NCI-H446 (cell line): ENCODE results near the gene OR52K1.
"Not testable (repeated sequence)": the region's sequence is repeated elsewhere in the genome, so short reads cannot be mapped to it uniquely, and the experiment has no call there.

Source experiments
- DNase-seq, 2 experiments: peaks; one replicate each; lab custom pipeline; 2025; lab: John Stamatoyannopoulos, UW

Gene OR52K1

GRCh38 chr11:4491878-4492606 is 9.6 kb downstream of the OR52K1 start:
- no peak for DNase-seq

DNA sequence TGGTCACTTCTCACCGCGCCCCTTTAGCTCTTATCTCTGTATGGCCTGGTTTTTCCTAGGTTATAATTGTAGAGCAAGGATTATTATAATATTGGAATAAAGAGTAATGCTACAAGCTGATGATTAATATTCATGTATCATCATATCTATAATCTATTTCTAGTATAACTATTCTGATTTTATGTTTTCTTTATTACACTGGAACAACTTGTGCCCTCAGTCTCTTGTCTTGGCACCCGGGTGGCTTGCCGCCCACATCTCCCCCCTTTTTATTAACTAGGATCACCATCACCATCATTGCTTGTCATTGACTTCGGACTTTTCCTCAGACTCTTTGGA is 11.0 kb downstream of the OR52K1 start:
- no peak for DNase-seq

GRCh38 chr11:4495487-4495886 is 13.0 kb downstream of the OR52K1 start:
- DNase-seq, result no peak

DNA sequence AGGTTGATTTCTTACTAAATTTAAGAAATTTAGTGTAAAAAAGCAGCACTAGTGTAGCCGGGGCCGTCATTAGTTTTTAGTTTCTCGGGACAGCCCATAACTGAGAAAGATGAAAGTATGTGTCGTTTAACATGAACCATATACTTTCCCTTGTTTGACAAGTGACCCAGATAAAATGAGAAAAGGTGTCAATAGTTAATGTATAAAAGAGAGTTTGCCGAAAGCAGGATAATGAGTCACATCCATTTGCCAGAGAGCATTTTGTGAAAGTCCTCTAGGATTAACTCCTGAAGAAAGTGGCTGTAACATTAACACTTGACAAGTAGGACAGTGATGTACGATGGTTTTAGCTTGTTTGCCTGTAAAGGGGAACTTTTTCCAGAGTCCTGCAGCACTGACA is 13.5 kb downstream of the OR52K1 start:
- DNase-seq, result no peak

- DNase-seq, result no peak
These were observed 14.3 kb downstream of the OR52K1 start for GRCh38 chr11:4496557-4497248.

DNA sequence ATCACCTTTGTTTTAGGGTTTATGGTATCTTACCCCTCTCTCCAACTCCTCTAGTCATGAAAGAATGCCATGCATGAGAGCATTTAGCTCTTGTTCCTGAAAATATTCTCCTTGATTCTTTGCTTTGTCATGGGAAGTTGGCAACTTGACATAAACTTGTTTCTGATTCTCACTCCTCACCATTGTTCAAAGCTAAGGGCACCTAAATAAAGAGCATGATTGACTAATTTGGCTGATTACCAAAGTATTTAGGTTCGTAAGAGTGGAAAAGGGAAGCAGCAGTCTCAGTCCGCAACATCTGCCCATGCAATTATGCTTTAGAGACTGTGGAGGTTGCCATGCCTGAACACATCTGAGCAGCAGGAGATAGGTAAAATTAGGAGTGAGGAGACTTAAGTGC is 26.4 kb downstream of the OR52K1 start:
- no peak for DNase-seq

DNA sequence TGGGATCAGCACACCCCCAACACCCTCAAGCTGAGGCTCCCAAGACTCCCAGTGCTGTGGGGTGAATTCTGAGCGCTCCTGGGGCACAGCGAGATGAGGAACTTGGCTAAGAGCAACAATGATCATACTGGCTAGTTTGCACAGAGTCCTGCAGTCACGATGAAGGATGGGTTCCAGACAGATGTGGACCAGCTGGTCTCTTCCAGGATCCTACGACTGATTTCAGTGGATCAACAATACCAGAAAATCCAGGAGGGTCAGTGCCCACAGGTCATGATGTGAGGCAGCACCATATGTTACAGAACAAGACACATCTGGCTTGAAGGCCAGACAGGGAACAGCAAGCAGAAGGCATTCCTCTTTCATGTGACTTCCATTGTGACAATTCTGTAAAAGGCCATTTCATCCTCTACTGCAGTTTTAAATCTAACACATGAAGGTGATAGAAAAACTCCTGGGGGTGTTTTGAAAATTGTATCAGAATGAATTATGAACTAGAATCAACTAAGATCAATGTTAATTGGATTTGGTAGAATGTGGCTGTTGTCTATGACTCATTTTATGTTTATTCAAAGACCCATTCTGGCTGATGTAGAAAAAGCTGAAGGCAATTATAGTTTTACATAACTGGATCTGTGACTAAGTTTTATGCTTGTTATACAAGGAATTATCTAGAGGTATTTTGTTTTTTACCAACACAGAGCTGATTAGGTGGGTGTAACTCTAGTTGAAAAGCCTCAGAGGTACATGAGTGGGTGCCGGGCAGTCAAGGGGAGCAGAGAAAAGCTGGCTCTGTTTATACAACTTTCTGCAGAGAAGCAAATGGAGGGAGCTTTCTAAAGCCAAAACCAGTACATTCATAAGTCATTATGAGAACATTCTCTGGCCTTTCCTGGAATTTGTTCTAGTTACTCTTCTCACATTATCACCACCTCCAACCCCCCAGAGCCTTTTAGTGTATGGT is 29.1 kb downstream of the OR52K1 start:
- no peak for DNase-seq

- no peak for DNase-seq
These were observed 31.8 kb downstream of the OR52K1 start for GRCh38 chr11:4514196-4514595.

- no peak for DNase-seq
These were observed 39.9 kb downstream of the OR52K1 start for GRCh38 chr11:4522339-4522738.

- no peak for DNase-seq
These were observed 40.3 kb downstream of the OR52K1 start for GRCh38 chr11:4522752-4523151.

DNA sequence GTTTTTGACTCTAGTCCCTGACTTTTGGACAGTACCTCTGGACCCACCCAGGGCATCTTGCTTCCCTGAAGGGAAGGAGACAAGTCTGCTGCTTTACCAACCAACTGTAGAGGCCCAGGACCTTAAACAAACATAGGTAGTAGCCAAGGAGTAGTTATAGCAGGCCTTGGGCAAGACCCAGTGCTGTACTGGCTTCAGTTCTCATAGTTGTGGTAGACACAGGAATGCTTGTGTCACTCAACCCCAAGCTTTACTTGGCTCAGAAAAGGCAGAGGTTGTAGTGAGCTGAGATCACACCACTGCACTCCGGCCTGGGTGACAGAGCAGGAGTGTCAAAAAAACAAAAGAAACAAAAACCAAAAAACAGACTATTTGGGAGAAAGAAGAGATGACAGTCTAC is 41.2 kb downstream of the OR52K1 start:
- no peak for DNase-seq

GRCh38 chr11:4527926-4528325 is 45.5 kb downstream of the OR52K1 start:
- no peak for DNase-seq

GRCh38 chr11:4531686-4532085 is 49.2 kb downstream of the OR52K1 start:
- not testable (repeated sequence) for DNase-seq

- DNase-seq, result peak; percentile 9 to 43
These were observed 57.3 kb downstream of the OR52K1 start for GRCh38 chr11:4539603-4540219.

DNA sequence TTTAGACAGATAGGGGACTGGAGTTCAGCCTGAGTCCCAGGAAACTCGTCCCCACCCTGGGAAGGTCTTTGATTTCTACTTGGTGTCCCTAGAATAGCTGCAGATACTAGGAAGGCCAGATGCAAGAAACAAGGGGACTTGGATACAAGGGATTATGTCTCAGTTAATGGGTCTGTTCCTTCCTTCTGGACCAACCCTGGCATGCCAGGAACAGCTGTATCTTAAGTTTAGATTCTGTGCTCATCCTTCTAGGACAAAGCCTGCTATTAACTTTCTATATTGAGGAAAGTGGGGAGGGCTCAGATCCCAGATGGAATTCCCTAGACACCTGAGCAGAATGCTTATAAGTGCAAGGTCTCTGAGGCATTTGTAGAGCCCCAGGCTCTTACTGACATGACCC is 58.6 kb downstream of the OR52K1 start:
- no peak for DNase-seq
